NCI-H748 (cell line): ENCODE results near the gene POU2F2.
"Not testable (repeated sequence)": the region's sequence is repeated elsewhere in the genome, so short reads cannot be mapped to it uniquely, and the experiment has no call there.

Source experiments
- DNase-seq: peaks from one replicate; lab custom pipeline; 2025; ENCODE audit not compliant: unreplicated experiment; lab: John Stamatoyannopoulos, UW

The POU2F2 gene

DNA sequence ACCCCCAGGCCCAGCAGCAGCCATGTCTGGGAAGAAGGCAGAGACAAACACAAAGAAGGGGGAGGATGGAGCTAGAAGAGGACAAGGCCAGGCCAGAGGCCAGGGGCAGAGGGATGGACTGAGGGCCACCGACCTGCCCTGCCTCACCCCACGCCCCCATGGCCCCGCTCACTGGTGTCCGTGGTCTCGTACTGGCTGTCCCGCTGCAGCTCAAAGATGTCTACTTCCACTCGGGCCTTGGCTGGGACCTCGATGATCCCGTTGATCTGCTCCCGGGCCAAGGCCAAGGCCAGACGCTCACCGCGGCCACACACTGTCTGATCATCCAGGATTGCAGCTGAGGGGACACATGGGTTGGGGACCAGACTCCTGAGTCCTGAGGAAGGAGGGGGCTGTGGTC is 67.2 kb downstream of the POU2F2 start:
- DNase-seq = no peak

DNA sequence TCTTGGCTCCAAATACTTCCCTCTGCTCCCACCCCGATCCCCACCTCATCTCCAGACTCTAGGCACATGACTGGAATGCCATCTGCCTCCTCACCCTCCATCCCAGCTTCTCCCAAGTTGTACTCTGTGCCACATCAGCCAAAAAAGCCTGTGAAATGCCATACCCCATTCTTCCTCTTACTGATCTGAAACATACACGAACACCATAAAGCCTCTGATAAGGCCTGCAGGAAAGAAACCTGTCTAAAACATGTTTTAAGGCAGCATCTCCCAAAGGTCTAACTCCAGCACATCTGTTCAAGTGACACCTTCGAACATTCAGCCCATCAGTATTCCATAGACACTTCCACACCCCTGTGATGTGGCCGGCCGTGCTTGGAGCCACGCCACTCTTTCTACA is 67.8 kb downstream of the POU2F2 start:
- no peak for DNase-seq

DNA sequence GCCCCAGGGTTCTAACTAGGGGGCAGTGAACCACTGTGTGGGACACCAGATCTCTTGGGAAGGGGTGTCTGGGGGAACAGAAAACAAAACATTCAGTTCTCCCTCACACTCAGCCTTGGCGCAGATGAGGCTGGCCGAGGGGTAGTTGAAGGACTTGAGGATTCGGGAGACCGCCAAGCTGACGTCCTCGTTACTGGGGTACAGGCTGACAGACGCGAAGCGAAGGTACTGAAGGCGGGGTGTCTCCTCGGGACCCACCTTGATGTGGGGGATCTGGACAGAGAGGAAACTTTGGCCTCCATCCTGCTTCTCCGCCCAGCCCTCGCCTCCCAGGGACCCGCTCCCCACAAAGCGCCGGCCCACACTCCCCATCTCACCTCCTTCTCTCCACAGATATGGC is 69.9 kb downstream of the POU2F2 start:
- DNase-seq = no peak

DNA sequence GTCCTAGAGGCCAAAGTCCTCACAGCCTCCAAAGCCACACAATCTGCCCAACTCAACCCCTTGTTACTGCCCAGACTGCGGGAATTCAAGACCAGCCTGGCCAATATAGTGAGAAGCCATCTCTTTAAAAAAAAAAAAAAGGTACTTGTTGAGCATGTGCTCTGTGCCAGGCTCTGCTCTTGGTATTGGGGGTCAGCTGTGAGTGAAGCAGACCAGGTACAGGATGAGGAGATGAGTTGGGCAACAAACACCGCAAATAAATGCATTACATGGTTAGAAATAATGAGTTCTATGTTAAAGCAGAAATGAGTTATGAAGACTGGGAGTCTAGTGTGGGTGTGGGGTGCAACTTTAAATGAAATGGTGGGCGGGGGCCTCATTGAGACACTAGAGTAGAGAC is 72.1 kb downstream of the POU2F2 start:
- DNase-seq = no peak

DNA sequence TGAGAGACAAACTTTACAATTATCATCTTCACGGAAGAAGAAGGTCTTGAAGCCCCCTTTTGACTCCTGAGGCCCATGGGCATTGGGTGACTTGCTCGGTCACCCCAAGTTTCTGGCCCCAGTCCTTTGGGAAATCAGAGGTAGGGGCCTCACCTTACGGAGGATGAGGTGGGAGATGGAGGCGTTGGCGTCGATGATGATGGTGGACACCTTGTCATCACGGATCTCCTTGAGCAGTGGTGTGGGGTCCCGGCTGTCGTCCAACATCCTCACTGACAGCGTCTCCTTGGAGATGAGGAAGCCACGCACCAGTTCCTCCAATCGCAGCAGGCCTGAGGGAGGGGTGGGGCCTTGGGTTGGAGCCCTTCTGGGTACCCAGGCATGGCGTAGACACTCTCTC is 73.0 kb downstream of the POU2F2 start:
- no peak for DNase-seq

DNA sequence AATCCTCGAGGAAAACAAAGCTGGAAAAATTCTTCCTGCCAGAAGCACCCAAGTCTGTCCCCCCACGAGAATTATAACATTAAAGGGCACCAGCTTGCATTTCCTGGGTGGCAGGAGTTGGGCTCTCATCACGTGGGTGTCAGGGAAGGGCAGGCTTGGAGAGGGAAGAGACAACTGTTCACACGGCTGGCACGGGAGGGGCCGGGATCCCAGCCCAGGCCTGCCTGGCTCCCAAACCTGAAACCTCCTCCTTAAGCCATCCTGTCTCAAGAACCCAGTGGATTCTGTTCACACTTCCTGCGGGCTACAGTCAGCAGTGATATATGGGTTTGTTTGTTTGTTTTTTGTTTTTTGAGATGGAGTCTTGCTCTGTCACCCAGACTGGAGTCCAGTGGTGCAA is 74.4 kb downstream of the POU2F2 start:
- DNase-seq = no peak

DNA sequence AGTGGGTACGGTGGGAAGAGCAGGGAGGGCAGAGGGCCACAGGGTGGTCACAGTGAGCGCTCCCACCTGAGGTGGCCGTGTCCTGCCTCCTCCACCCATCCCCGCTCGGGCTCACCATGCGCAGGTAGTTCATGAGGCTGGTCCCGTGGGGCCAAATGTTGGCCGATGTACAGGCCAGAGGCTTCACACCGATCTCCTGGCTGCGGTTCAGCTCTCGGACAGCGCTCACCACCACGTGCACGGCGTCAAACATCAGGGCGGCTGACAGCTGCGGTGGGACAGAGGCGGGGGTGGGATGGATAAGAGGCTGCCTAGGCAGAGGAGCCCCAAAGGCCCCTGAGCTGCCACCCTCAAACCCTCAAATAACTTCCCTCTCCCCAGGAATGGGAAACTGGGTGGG is 78.0 kb downstream of the POU2F2 start:
- DNase-seq = no peak

DNA sequence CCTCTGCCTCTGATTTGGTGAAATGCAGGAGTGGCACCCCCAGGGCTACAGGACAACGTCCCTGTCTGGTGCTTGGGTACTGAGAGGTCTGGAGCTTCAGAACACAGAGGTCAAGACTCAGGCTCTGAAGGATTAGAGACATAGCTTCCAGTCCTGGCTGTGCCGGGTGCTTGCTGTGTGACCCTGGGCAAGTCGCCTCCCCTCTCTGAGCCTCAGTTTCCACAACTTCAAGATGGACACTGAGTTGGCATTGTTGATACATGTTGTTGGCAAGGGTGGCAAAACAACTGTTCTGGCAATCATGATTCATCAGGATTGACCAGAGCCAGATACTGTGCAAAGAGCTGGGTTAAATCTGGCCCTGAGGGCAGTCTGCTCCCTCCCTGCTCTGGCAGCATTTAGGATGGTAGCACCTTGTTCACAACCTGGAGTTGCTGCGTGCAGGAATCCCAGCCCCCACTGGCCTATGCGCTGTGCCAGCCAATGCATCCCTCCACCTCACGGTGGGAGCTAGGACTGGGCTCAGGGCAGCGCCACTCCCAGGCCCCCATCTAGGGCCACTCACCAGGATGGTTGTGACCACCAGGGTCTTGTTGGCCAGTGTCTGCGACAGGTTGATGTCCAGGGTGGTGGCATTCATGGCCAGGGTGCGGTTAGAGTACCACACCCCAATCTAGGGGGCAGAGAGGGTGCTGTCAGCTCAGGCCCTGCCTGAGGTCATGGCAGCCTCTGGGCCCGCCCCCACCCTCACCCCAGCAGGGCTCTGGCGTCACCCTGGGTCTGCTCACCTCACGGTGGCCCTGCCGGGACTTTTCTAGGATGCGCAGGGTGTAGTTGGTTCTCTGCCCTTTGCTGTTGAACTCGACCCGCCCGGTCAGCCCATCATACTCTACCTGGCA is 79.0 kb downstream of the POU2F2 start:
- no peak for DNase-seq

DNA sequence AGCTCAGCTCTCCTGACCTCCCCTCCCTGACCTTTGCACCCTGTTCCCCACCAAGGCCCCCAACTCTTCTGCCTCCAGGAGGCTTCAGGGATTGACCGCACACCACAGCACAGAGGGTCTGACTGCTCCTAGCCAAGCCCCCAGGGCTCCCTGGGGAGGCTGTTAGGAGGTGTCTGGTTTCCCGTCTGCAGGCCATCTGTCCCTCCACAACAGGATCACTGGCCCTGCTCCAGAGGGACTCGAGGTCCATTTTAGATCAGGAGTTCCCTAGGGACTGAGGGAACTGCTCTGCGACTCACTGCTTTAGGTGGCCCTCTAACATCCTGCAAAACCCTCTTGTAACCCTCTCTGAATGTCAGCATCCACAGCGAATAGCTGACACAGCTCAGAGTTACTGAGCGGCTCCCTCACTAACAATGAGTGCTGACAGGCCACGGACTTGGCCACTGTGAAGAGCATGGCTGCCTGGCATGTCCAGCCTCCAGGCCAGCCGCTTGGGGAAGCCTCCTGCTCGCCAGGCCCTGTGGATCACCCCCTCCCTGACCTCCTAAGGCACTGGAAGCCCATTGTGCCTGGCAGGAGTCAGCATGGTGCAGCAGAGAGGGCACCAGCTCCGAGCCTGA is 79.9 kb downstream of the POU2F2 start:
- DNase-seq = no peak

DNA sequence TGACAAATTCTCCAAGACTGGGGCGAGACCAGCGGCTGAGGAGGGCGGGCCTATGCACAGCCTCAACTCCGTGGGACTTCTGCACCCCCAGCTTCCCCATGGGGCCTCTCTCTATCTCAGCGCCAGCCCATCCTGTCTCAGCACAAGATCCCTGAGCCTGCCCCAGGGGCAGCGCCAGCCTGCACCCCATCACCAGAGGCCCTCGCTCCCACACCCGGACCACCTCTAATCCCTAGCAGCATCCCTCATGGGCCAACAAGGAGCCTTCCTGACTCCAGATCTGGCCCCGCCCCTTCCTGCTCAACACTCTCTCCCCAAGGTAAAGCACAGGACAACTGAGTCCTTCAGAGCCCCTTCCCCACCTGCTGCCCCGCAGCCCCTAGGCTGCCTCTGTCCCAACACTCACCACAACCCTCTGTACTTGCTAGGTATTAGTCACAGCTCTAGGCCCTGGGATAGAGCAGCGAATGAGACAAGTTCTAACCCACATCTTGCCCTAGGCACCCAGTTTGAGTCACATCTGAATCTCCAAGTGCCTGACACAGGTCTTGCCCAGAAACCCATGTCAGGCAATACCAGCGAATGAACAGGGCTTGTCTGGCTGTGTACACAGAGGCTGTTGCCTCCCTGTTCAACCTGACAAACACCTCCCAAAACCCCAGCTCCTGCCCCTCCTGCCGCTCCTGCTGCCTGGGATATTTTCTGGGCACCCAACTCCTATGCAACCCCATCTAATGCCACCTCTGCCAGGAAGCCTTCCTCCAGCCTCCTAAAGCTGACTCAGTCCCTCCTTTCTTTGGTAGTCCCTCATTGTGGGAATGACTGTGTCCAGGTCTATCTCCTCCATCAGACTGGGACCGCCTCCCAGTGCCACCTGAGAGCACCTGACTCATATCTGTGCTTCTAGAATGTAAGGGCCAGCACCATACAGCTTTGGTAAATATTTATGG is 80.8 kb downstream of the POU2F2 start:
- DNase-seq = no peak

DNA sequence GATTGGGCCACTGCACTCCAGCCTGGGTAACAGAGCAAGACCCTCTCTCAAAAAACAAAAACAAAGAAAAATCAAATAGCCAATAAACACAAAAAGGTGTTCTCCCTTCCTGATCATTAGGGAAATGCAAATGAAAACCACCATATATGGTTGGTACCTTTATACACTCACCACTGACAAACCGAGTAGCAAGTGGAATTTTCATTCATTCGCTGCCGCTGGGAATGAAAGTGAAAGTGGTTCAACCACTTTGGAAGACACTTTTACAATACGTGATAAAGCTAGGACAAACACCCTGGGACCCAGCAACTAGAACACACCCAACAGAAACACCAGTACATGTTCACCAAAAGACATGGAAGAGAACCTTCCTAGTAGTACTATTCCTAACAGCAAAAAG is 83.3 kb downstream of the POU2F2 start:
- peak; percentile 61 for DNase-seq

DNA sequence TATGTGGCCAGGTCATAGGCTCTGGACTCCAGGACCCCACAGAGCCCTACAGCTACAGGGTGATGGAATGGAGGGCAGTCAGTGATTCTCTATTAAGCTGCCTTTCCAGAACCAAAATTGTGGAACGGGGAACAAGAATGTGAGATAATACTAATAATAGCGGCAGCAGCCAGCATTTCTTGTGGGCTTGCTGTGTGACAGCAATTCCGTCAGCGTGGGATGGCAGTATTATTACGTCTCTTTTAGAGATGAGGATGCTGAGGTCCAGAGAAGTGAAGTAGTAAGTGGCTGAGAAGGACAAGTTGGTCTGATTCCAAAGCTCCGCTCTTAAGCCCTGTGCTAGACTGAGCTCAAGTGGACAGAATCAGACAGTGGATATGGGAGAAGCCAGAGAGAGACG is 86.7 kb downstream of the POU2F2 start:
- DNase-seq = no peak

DNA sequence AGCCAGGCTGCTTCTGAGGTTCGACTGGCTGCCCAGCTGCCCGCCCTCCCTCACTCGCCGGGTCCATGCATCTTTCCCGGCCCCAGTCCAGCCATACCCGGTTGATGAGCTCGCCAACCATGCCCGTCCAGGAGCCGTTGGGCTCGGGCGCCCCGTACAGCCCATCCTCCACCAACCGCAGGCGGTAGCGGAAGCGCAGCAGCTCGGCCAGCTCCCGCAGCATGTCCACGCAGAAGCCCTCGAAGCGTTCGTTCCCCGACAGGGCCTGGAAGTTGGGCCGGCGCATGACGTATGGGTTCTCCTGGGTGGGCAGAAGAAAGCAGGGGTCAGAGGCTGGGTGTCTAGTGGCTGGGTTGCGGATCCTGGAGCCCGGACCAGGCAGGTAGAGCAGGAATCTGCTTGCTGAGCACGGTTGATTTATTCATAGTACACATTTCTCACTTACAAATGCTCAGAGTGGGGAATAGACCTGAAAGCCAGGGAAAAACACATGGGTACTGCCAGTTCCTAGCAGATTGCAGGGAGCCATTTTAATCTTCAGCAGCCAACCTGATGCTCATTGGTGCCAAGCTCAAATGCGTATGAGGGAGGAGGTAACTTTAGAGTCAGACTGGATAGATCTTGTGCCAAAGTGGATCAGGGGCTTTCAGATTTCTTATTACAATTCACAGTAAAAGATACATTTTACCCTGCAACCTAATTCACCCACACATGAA is 89.6 kb downstream of the POU2F2 start:
- DNase-seq = no peak

DNA sequence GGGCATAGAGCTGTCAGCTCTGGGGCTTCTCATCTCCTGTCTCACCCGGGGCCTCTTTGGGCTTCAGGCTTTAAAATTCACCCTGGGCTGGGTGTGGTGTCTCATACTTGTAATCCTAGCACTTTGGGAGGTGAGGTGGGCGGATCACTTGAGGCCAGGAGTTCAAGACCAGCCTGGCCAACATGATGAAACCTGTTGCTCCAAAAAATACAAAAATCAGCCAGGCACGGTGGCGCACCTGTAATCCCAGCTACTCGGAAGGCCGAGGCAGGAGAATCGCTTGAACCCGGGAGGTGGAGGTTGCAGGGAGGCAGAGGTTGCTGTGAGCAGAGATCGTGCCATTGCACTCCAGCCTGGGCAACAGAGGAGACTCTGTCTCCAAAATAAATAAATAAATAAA is 91.8 kb downstream of the POU2F2 start:
- DNase-seq = not testable (repeated sequence)

DNA sequence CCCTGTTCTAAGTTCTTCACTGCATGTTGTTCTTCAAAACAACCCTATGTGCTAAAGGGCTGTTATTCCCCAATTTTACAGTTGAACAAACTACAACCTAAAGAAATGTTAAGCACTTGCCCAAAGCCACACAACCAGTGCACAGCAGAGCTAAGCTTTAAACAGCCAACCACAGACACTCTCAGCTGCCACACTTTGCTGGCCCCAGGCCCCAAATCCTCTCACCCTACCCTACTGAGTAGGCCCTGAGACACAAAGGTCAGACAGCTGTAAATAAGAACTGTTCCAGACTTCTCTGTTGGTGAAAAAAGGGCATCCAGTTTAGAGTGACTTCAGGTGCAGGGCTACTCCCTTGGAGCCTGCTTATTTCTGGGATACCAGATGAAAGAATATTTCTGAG is 92.2 kb downstream of the POU2F2 start:
- DNase-seq = no peak

DNA sequence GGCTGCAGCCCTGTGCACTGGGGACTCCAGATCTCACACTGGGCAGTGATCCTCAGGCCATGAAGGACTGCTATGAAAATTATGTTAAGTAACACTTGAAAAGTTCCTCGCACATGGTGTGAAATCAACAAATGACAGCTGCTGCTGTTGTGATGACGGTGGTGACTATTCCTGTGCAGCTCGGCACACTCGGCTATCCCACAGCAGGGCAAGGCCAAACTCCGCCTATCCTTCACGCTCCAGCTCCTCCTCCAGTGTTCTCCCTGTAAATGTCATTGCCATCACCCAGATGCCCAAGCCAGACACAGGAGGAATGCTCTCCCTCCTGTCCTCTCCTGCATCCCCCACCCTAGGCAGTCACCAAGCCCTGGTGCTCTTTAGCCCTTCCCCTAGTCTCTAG is 93.6 kb downstream of the POU2F2 start:
- DNase-seq = no peak

DNA sequence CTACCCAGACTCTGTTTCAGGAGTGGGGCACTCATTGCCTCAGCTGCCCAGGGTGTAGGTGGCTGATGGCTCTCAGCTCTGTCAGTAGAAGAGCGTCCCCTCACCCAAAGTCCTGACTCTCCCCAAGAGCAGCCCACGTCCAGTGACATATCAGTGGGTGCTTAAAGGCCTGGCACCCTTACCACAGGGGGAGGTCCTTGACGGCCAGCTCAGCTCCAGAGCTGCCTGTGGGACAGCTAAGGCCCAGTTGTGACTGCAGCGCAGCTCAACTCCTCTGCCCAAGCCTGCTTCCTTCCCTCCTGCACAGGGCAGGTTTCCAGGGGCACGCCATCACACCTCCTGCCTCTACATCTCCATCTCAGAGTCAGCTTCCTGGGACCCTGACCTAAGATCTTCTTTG is 94.6 kb downstream of the POU2F2 start:
- no peak for DNase-seq
